ENCODE results near the gene TNFRSF1A. TPM values are rescaled to one million over a fixed set of nuclear protein-coding genes. Genes with fewer than 3 reads are reported as not detected.

TNFRSF1A gene
- total RNA-seq, 1 donor from 2014 or later, result 185 TPM

- Histone ChIP-seq H3K9me3 (no peaks in the 10 kb centered on the region), H3K27ac (no peak overlapping the region), H3K4me3 (no peak overlapping the region), H3K27me3 (no peaks in the 10 kb centered on the region), H3K36me3 (no peaks in the 10 kb centered on the region), H3K4me1 (peaks cover 4% of the 10 kb centered on the region)
- ATAC-seq, result peak; percentile 89
- intact Hi-C loops (cut with DNase I), result no loop called here
- peak; percentile 96 for TF ChIP-seq CTCF (IDR thresholded peaks at IDR 0.05)
- no peak for DNase-seq
Measured at GRCh38 chr12:6285063-6285477, 56.8 kb downstream of the TNFRSF1A start.

- H3K27ac ChIP-seq, result no peak overlapping the region
- no peak for ATAC-seq
- no peaks in the 10 kb centered on the region for H3K27me3 ChIP-seq
- TF ChIP-seq CTCF (IDR thresholded peaks at IDR 0.05), result no peak
- peaks cover 12% of the 10 kb centered on the region for H3K4me1 ChIP-seq
- H3K9me3 ChIP-seq, result no peaks in the 10 kb centered on the region
- H3K4me3 ChIP-seq, result no peak overlapping the region
- H3K36me3 ChIP-seq, result no peaks in the 10 kb centered on the region
- intact Hi-C loops (cut with DNase I), result loop anchor here (5.0 kb wide), 2 partner anchors 87 to 217 kb away; no protein-coding TSS in a partner anchor
- no peak for DNase-seq
Measured at GRCh38 chr12:6284273-6284672, 57.6 kb downstream of the TNFRSF1A start.

- intact Hi-C loops (cut with DNase I), result loop anchor here (5.0 kb wide), 2 partner anchors 85 to 215 kb away; no protein-coding TSS in a partner anchor
- TF ChIP-seq CTCF (IDR thresholded peaks at IDR 0.05), result no peak
- no peaks in the 10 kb centered on the region for H3K9me3 ChIP-seq
- peak; percentile 23 for DNase-seq
- H3K36me3 ChIP-seq, result no peaks in the 10 kb centered on the region
- no peaks in the 10 kb centered on the region for H3K27me3 ChIP-seq
- H3K27ac ChIP-seq, result no peak overlapping the region
- no peak overlapping the region for H3K4me3 ChIP-seq
- peaks cover 26% of the 10 kb centered on the region for H3K4me1 ChIP-seq
- ATAC-seq, result no peak
Measured at GRCh38 chr12:6282453-6282840, 59.4 kb downstream of the TNFRSF1A start.

GRCh38 chr12:6281081-6281809, 60.6 kb downstream of the TNFRSF1A start:
- Histone ChIP-seq H3K4me1 (peaks cover 26% of the 10 kb centered on the region), H3K27ac (no peak overlapping the region), H3K4me3 (no peak overlapping the region), H3K9me3 (no peaks in the 10 kb centered on the region), H3K27me3 (no peaks in the 10 kb centered on the region), H3K36me3 (no peaks in the 10 kb centered on the region)
- intact Hi-C loops (cut with DNase I), result loop anchor here (5.0 kb wide), 2 partner anchors 84 to 214 kb away; no protein-coding TSS in a partner anchor
- DNase-seq (peak; percentile 51), ATAC-seq (no peak)
- no peak for TF ChIP-seq CTCF (IDR thresholded peaks at IDR 0.05)

GRCh38 chr12:6280672-6281071, 61.2 kb downstream of the TNFRSF1A start:
- intact Hi-C loops (cut with DNase I), result loop anchor here (5.0 kb wide), 2 partner anchors 83 to 213 kb away; no protein-coding TSS in a partner anchor
- H3K4me1 ChIP-seq, result peaks cover 26% of the 10 kb centered on the region
- peak overlapping the region; percentile 95 for H3K27ac ChIP-seq
- no peak overlapping the region for H3K4me3 ChIP-seq
- no peaks in the 10 kb centered on the region for H3K9me3 ChIP-seq
- ATAC-seq (no peak), DNase-seq (peak; percentile 52)
- H3K27me3 ChIP-seq, result no peaks in the 10 kb centered on the region
- TF ChIP-seq CTCF (IDR thresholded peaks at IDR 0.05), result no peak
- no peaks in the 10 kb centered on the region for H3K36me3 ChIP-seq
